Fibroblast of gingiva (primary cell): ENCODE data around the gene ASB13.

ENCODE experiments used
- DNase-seq: peaks from one replicate; pipeline ENCODE4 v3.0.0-alpha.2; 2011; ENCODE audit warnings: low read depth

ASB13 gene

DNA sequence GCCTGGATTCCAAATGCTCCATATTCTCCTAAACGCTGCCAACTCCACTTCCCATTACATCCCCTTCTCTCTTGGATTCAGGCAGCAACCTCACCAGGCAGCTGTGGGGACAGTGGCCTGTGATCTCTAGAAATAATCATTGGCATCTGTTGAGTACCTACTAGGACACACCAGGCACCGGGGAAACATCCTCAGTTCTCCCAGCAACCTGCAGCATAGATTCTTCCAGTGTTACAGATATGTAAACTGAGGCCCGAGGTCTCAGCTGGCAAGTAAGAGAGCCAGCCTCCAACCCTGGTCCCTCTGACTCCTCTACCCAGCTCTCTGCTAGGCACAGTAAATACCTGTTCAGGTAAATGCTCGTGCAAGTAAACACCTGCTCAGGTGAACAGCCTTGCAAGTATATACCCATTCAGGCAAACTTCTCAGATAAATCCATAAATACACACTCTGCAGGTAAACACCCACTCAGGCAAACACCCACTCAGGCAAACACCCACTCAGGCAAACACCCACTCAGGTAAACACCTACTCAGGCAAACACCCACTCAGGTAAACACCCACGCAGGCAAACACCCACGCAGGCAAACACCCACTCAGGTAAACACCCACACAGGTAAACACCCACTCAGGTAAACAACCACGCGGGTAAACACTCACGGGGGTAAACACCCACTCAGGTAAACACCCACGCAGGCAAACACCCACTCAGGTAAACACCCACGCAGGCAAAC lies 18.7 kb downstream of the ASB13 start:
- DNase-seq, result no peak

DNA sequence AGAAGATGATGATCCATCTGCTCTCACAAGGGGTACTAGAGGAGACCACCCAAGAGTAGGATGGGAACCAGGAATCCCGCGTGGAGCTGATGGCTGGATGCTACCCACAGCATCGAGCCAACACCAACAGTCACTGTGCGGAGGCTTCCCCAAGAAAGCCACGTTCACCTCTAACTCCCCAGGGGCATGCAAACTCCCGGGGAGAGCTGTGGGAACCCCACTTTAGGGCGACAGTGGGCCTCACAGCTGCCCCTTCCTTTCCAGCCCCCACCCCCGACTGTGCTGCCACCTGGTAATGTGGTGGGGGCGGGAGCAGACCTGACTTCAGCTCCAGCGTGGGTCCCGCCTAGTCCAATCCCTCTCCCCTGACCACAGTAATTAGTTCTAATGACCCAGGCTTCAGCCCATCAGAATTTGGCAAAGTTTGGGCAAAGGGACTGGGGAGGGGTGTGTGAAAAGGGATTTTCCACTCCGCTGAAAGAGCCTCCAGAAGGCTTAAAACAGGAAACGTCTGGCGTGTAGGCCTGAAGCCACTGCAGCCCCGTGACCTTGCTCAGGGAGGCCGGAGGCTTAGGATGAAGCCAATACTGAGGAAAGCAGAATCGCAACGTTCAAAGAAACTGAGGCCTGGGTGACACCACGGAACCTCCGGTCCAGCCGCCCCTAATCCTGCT lies 20.3 kb downstream of the ASB13 start:
- DNase-seq, result no peak

GRCh38 chr10:5645375-5645774 lies 21.0 kb downstream of the ASB13 start:
- no peak for DNase-seq

DNA sequence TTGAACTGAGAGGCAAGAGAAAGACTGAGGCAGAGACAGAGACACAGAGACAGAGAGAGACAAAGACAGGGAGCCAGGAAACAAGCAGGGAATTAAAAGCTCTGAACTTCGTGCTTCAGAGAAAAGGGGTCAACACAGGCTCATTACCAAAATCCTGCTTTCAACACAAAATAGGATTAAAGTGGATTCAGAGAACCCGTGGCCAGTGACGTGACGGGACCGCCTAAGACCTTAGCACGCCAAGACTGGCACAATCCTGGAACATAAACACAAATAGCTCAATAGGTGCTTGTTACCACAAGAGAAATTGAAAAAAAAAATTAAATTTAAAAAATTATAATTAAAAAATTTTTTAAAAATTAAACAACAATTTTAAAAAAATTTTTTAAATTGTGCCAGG lies 21.5 kb downstream of the ASB13 start:
- no peak for DNase-seq

GRCh38 chr10:5643346-5644067 lies 22.9 kb downstream of the ASB13 start:
- peak; percentile 85 for DNase-seq

- DNase-seq, result no peak
These were observed 24.9 kb downstream of the ASB13 start for GRCh38 chr10:5641501-5641900.

- no peak for DNase-seq
These were observed 25.9 kb downstream of the ASB13 start for GRCh38 chr10:5640501-5640900.

GRCh38 chr10:5640036-5640435 lies 26.4 kb downstream of the ASB13 start:
- DNase-seq, result no peak

GRCh38 chr10:5639066-5639465 lies 27.3 kb downstream of the ASB13 start:
- DNase-seq, result no peak

DNA sequence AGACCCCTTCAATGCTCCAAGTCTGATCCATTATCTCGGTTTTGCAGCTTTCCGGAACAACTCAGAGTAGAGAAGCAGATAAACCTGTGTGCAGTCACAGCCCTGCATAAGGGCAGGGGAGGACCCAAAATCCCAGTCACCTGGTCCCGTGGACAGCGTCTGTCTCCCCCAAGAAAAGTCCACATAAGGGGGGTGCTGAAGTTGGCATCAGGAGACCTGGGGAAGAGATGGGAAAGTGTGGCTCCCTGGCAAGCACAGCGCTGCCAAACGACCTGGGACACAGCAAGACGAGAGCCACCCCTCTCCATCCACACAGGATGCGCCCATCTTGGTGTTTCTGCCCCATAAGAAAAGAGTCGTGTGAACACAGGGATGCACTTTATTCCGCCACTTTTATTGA lies 27.9 kb downstream of the ASB13 start:
- no peak for DNase-seq

DNA sequence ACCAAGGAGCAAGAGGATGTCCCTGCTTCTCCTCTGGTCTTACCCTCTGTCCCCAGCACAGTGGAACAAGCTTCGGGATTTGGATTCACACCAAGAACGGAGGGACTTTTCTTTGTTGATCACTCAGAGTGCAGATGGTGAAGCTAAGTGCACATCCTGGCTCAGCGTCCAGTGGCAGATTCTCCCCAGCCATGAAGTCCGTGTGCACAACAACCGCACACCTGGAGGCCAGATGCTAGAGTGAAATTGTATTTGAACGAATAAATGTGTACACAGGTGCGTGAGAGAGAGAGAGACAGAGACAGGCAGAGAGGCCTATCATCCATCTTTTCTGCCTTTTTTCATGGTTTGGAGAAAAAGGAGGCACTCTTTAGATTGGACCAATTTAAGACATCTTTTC lies 31.5 kb downstream of the ASB13 start:
- DNase-seq, result no peak

DNA sequence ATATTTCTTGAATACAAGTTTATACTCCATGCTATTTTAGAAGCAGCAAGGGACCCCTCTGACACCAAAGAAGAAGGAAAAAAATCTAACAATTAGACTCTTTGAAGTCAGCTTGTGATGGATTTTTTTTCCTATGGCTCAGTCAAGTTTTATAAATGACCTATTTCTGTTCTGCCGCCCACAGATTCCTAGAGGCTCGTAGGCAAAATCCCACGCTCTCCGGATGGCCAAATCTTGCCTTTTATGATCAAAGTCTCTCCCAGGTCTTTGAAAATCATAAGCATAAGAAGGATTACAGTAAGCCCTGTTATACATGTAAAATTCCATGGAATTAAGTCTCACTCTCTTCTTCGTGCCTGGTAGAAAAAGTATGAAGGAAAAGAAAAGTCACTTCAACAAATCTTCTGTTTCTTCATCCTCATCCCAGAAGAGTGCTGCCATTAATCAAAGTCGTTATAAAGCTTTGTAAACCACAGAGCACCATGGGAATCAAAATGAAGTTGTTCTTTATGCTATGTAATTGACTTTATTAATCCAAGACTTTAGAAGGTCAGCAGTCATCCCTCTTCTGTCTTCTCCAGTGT lies 33.1 kb downstream of the ASB13 start:
- no peak for DNase-seq

GRCh38 chr10:5632446-5632845 lies 33.9 kb downstream of the ASB13 start:
- no peak for DNase-seq

DNA sequence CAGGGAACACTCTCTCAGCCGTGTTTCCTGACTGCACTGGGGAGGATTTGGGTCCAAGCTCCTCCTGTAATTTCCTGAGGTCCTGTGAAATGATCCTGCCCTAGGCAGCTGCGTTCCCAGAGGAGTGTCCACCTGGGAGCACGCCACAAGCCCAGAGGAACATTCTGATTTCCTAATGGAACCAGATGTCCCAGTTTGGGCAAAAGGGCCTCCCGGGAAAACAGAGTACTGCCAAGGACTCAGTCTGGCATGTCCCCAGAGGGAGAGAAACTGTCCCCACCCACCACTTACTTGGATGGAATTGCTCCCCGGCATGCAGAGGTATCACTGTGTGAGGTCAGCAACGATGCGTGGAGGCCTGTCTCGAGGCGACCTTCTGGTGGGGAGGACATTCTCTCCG lies 34.5 kb downstream of the ASB13 start:
- peak; percentile 40 for DNase-seq

GRCh38 chr10:5630112-5630436 lies 36.3 kb downstream of the ASB13 start:
- no peak for DNase-seq

GRCh38 chr10:5629303-5630111 lies 36.9 kb downstream of the ASB13 start:
- DNase-seq, result peak; percentile 73

GRCh38 chr10:5628451-5629302 lies 37.7 kb downstream of the ASB13 start:
- peak; percentile 66 for DNase-seq

DNA sequence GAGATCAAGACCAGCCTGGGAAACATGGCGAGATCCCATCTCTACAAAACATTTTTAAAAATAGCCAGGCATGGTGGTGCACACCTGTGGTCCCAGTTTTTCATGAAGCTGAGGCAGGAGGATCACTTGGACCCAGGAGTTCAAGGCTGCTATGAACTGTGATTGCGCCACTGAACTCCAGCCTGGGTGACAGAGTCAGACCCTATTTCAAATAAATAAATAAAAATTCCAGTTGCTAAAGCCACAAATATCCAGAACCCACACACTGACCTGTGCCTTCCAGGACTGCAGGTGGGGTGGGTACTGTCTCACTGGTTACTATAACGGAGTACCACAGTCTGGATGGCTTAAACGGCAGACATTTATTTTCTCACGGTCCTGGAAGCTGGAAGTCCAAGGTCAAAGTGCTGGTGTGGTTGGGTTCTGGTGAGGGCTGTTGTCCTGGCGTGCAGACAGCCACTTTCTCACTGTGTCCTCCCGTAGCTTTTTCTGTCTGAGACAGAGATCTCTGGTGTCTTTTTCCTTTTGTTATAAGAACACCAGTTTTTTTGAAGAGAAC lies 38.8 kb downstream of the ASB13 start:
- DNase-seq, result no peak

GRCh38 chr10:5625992-5626777 lies 40.2 kb downstream of the ASB13 start:
- no peak for DNase-seq

DNA sequence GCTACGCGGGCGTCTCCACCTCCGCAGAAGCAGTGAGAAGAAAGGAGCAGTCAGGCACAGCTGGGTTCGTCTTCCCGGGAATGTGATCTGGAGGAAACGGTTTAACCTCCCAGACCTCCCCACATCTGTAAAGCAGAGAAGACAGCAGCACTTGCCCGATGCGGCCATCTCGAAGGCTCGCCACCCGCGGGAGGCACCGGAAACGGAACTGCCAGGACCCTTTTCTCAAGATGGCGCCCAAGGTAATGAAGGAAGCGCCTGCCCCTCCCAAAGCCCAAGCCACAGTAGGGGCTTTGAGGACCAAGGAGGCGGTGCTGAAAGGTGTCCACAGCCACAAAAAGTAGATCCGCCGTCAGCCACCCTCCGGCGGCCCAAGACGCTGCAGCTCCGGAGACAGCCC lies 41.7 kb downstream of the ASB13 start:
- DNase-seq, result no peak
